NCI-H1092 (cell line): ENCODE results near the gene CRB3.

Source experiments
- DNase-seq: peaks from one replicate; lab custom pipeline; 2025; lab: John Stamatoyannopoulos, UW

Gene CRB3

GRCh38 chr19:6433165-6433564 lies 30.9 kb upstream of the CRB3 start:
- no peak for DNase-seq

- no peak for DNase-seq
Measured at GRCh38 chr19:6433663-6434062, 30.4 kb upstream of the CRB3 start, which contains the start of gene SLC25A41. Gene SLC25A41 (minus strand): TSS chr19:6433763. CDS start chr19:6433693, 70 bp downstream.

GRCh38 chr19:6439743-6440142 lies 24.3 kb upstream of the CRB3 start:
- no peak for DNase-seq

- DNase-seq, result no peak
Measured at GRCh38 chr19:6440905-6441304, 23.2 kb upstream of the CRB3 start.

GRCh38 chr19:6442087-6442688 lies 21.9 kb upstream of the CRB3 start:
- no peak for DNase-seq

GRCh38 chr19:6443986-6444385 lies 20.1 kb upstream of the CRB3 start:
- no peak for DNase-seq

- DNase-seq, result no peak
Measured at GRCh38 chr19:6446452-6446851, 17.6 kb upstream of the CRB3 start.

GRCh38 chr19:6448045-6448444 lies 16.0 kb upstream of the CRB3 start:
- DNase-seq, result no peak

- no peak for DNase-seq
Measured at GRCh38 chr19:6450166-6450565, 13.9 kb upstream of the CRB3 start.

- no peak for DNase-seq
Measured at GRCh38 chr19:6451583-6452222, 12.4 kb upstream of the CRB3 start.

- DNase-seq, result no peak
Measured at GRCh38 chr19:6452223-6452614, 11.9 kb upstream of the CRB3 start.

- no peak for DNase-seq
Measured at GRCh38 chr19:6452899-6453298, 11.2 kb upstream of the CRB3 start.

- DNase-seq, result no peak
Measured at GRCh38 chr19:6453951-6454565, 10.0 kb upstream of the CRB3 start.

GRCh38 chr19:6455924-6456323 lies 8.1 kb upstream of the CRB3 start:
- no peak for DNase-seq

GRCh38 chr19:6457958-6458694 lies 5.9 kb upstream of the CRB3 start:
- no peak for DNase-seq

- DNase-seq, result no peak
Measured at GRCh38 chr19:6458695-6459261, 5.3 kb upstream of the CRB3 start.

- DNase-seq, result peak; percentile 56
Measured at GRCh38 chr19:6459262-6460098, 4.6 kb upstream of the CRB3 start, which contains the start of gene SLC25A23. Gene SLC25A23 (minus strand): TSS chr19:6459792. CDS start chr19:6459628, 164 bp downstream.

GRCh38 chr19:6460099-6460884 lies 3.8 kb upstream of the CRB3 start:
- DNase-seq, result peak; percentile 96

GRCh38 chr19:6465006-6465405 lies 935 bp downstream of the CRB3 start:
- DNase-seq, result no peak

GRCh38 chr19:6465663-6466062 lies 1.6 kb downstream of the CRB3 start:
- DNase-seq, result no peak
